Vagina (tissue), 2 donors: ENCODE data around the gene WWOX. TPM values are rescaled to one million over a fixed set of nuclear protein-coding genes. Genes with fewer than 3 reads are reported as not detected.

Experiments
- DNase-seq, 2 donors: peaks; one replicate each; pipeline ENCODE4 v3.0.0-alpha.2; 2017; ENCODE audit errors: extremely low spot score in 2 of 2
- H3K27ac ChIP-seq: fragments of 200-600 bp; sonication (generic); one replicate; pipeline ENCODE4 v1.5.1; 2019
- H3K27me3 ChIP-seq: fragments of 200-600 bp; sonication (generic); one replicate; pipeline ENCODE4 v1.5.1; 2019
- H3K36me3 ChIP-seq, 2 donors: fragments of 200-600 bp; sonication (generic); one replicate each; pipeline ENCODE4 v1.5.1; 2017 to 2019
- H3K4me1 ChIP-seq: fragments of 200-600 bp; sonication (generic); one replicate; pipeline ENCODE4 v1.5.1; 2019
- H3K4me3 ChIP-seq, 2 donors: fragments of 200-600 bp; sonication (generic); 1 replicate in 1 of 2; 2 replicates in 1 of 2; pipeline ENCODE4 v1.5.1; 2016 to 2019
- H3K9me3 ChIP-seq: fragments of 200-600 bp; sonication (generic); one replicate; pipeline ENCODE4 v1.5.1; 2019
- CTCF ChIP-seq, 3 experiments: fragments of 450-650 bp in 2 of 3; fragments of 200-600 bp in 1 of 3; sonication (generic) in 1 of 3; IDR thresholded peaks; one replicate each; pipeline ENCODE4 v1.5.1; 2017 to 2019; ENCODE audit warnings: antibody characterized with exemption in 3 of 3, mild to moderate bottlenecking in 2 of 3, moderate library complexity in 2 of 3
- POLR2A ChIP-seq, 2 donors: fragments of 450-650 bp; IDR thresholded peaks; one replicate each; pipeline ENCODE4 v1.6.1; 2017; ENCODE audit warnings: antibody characterized with exemption in 2 of 2, mild to moderate bottlenecking in 2 of 2, moderate library complexity in 2 of 2
- POLR2AphosphoS5 ChIP-seq, 2 donors: sonication (generic); formaldehyde crosslinking; IDR thresholded peaks; one replicate each; pipeline ENCODE4 v1.9.0; 2017; ENCODE audit warnings: antibody characterized with exemption in 2 of 2, mild to moderate bottlenecking in 2 of 2, low read depth in 1 of 2; ENCODE audit not compliant: insufficient read depth in 1 of 2
- intact Hi-C: fragments of 100-400 bp; cut with DNase I; formaldehyde crosslinking; loops from one replicate; pipeline ENCODE4 v1.15.1; 2023
- total RNA-seq: library from RNA; depleted of rRNA; stranded (reverse); fragments of >200 nt; gene quantifications from one replicate; pipeline ENCODE4 v1.2.3, GENCODE V29; 2016

WWOX gene
- total RNA-seq, 1 donor from 2014 or later = 33.1 TPM

- intact Hi-C loops = no loop called here
- TF ChIP-seq POLR2A (IDR thresholded peaks at IDR 0.05) = no peak
- no peak for TF ChIP-seq CTCF (IDR thresholded peaks at IDR 0.05)
- TF ChIP-seq POLR2AphosphoS5 (IDR thresholded peaks at IDR 0.05; ENCODE audit: insufficient read depth in 1 of 2, low read depth in 1 of 2) = no peak
- Histone ChIP-seq H3K27ac (no peak overlapping the region), H3K36me3 (no peaks in the 10 kb centered on the region), H3K4me1 (no peaks in the 10 kb centered on the region), H3K9me3 (no peaks in the 10 kb centered on the region), H3K4me3 (no peak overlapping the region), H3K27me3 (no peaks in the 10 kb centered on the region)
- no peak for DNase-seq
These were observed 980.4 kb downstream of the WWOX start for GRCh38 chr16:79079656-79080420.

- H3K4me1 ChIP-seq = no peaks in the 10 kb centered on the region
- H3K36me3 ChIP-seq = no peaks in the 10 kb centered on the region
- DNase-seq = no peak
- no peaks in the 10 kb centered on the region for H3K9me3 ChIP-seq
- intact Hi-C loops = no loop called here
- H3K27ac ChIP-seq = no peak overlapping the region
- TF ChIP-seq POLR2AphosphoS5 (IDR thresholded peaks at IDR 0.05; ENCODE audit: insufficient read depth in 1 of 2, low read depth in 1 of 2) (no peak), POLR2A (IDR thresholded peaks at IDR 0.05) (no peak), CTCF (IDR thresholded peaks at IDR 0.05) (no peak)
- no peaks in the 10 kb centered on the region for H3K27me3 ChIP-seq
- no peak overlapping the region for H3K4me3 ChIP-seq
These were observed 982.0 kb downstream of the WWOX start for GRCh38 chr16:79081297-79082066.

GRCh38 chr16:79082970-79083369, 983.5 kb downstream of the WWOX start:
- TF ChIP-seq POLR2A (IDR thresholded peaks at IDR 0.05) = no peak
- TF ChIP-seq POLR2AphosphoS5 (IDR thresholded peaks at IDR 0.05; ENCODE audit: insufficient read depth in 1 of 2, low read depth in 1 of 2) = no peak
- TF ChIP-seq CTCF (IDR thresholded peaks at IDR 0.05) = no peak
- intact Hi-C loops = no loop called here
- H3K4me1 ChIP-seq = no peaks in the 10 kb centered on the region

GRCh38 chr16:79083508-79084299, 984.2 kb downstream of the WWOX start:
- Histone ChIP-seq H3K27me3 (no peaks in the 10 kb centered on the region), H3K4me3 (no peak overlapping the region), H3K4me1 (no peaks in the 10 kb centered on the region), H3K27ac (no peak overlapping the region), H3K36me3 (no peaks in the 10 kb centered on the region), H3K9me3 (no peaks in the 10 kb centered on the region)
- TF ChIP-seq POLR2A (IDR thresholded peaks at IDR 0.05) (no peak), CTCF (IDR thresholded peaks at IDR 0.05) (no peak), POLR2AphosphoS5 (IDR thresholded peaks at IDR 0.05; ENCODE audit: insufficient read depth in 1 of 2, low read depth in 1 of 2) (no peak)
- intact Hi-C loops = no loop called here
- no peak for DNase-seq

More at GRCh38 chr16:79082970-79083369, 983.5 kb downstream of the WWOX start:
- Histone ChIP-seq H3K4me3 (no peak overlapping the region), H3K27me3 (no peaks in the 10 kb centered on the region), H3K9me3 (no peaks in the 10 kb centered on the region), H3K36me3 (no peaks in the 10 kb centered on the region), H3K27ac (no peak overlapping the region)
- DNase-seq = no peak
